ENCODE results near the gene VAPA.

VAPA gene

DNA sequence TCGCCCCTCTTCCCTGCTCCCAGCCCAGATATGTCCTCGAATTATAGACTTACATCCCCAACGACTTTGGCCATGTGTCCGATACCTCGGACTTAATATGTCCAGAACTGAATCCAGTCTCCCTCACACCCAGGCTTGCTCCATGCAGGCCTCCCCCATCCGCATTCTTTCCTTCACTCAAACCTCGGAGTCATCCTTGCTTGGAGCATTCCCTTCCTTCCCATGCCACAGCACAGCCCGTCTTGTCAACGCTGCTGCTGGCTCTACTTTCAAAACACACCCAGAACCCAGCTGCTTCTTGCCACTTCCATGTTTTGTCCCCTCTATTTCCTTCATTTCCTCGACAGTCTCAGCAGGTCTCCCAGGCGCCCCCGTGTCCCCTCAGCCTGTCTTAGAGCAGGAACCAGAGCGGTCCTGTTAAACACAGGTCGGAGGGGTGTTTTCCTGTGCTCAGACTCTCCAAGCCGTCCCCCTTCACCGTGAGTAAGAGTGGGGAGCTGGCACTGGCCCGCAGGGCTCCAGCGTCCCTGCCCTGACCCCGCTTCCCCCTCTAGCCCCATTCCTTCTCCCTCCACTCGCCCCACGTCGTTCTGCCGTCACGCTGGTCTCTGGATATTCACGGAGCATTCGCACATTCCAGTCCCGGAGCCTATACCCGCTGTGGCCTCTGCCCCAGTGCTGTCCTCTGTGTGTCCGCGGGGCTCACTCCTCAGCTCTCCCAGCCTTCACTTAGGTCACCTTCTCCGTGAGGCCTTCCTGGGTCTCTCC, 54.4 kb downstream of the VAPA start:
- H3K4me3 ChIP-seq (ENCODE audit: low read depth, low read length), result no peak overlapping the region
- DNase-seq (ENCODE audit: low read depth), result no peak
- TF ChIP-seq, protein P1, sequence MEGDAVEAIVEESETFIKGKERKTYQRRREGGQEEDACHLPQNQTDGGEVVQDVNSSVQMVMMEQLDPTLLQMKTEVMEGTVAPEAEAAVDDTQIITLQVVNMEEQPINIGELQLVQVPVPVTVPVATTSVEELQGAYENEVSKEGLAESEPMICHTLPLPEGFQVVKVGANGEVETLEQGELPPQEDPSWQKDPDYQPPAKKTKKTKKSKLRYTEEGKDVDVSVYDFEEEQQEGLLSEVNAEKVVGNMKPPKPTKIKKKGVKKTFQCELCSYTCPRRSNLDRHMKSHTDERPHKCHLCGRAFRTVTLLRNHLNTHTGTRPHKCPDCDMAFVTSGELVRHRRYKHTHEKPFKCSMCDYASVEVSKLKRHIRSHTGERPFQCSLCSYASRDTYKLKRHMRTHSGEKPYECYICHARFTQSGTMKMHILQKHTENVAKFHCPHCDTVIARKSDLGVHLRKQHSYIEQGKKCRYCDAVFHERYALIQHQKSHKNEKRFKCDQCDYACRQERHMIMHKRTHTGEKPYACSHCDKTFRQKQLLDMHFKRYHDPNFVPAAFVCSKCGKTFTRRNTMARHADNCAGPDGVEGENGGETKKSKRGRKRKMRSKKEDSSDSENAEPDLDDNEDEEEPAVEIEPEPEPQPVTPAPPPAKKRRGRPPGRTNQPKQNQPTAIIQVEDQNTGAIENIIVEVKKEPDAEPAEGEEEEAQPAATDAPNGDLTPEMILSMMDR (IDR thresholded peaks at IDR 0.05; ENCODE audit: low read depth, low read length), result no peak
- TF ChIP-seq POLR2A (IDR thresholded peaks at IDR 0.05; ENCODE audit: extremely low read depth, insufficient read length) (no peak), MYC (IDR thresholded peaks at IDR 0.05; ENCODE audit: low read depth, low read length) (no peak)
- TF ChIP-seq, protein P2, sequence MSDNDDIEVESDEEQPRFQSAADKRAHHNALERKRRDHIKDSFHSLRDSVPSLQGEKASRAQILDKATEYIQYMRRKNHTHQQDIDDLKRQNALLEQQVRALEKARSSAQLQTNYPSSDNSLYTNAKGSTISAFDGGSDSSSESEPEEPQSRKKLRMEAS (IDR thresholded peaks at IDR 0.05; ENCODE audit: low read depth, low read length), result no peak

DNA sequence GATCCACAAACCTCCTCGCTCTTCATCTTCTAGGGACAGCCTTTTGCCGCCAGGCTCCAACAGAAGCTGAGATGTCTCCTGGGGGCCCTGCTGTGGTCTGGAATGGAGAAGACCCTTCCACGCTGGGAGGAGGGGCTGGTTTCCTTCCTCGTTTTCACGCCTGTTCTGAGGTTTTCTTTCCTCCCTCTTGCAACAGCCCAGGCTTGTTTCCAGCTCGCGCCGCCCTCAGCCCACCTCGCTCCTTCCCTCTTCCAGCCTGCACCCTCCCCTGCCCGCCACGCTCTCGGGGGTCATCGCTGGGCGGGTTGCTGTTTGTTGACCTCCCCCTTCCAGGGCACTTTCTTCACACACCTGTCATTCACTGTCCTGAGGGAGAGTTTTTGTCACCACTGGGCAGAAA, 55.4 kb downstream of the VAPA start:
- DNase-seq (ENCODE audit: low read depth), result peak; percentile 65
- no peak overlapping the region for H3K4me3 ChIP-seq (ENCODE audit: low read depth, low read length)
- TF ChIP-seq MYC (IDR thresholded peaks at IDR 0.05; ENCODE audit: low read depth, low read length), result no peak
- TF ChIP-seq, protein P1 (IDR thresholded peaks at IDR 0.05; ENCODE audit: low read depth, low read length), result no peak
- TF ChIP-seq, protein P2 (IDR thresholded peaks at IDR 0.05; ENCODE audit: low read depth, low read length), result no peak

DNA sequence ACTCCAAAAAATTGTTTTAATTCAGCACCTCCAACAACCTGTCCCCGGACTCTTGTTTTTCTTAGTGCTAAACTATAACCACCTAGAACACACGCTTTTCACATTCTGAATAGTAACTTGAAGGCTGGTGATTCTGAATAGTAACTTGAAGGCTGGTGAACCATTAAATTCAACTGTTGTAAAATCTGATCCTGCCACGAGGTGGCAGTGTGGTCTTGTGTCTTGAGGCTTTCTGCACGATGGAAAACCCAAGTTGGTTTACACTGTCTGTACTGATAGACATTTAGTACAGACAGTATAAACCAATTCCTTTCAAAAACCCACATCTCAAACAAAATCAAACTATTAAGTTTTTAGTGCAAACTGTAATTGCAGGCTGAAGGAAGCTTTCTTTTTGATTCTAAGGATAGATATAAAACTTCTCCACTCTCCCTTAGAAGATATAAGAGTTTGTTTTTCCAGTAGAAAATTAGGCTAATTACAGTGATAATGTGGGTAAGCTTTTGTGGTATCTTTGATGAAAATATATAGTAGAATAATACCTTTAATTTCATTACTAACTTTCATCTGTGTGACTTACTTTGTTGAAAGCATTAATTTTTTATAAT, 57.6 kb downstream of the VAPA start:
- TF ChIP-seq POLR2A (IDR thresholded peaks at IDR 0.05; ENCODE audit: extremely low read depth, insufficient read length) (no peak), MYC (IDR thresholded peaks at IDR 0.05; ENCODE audit: low read depth, low read length) (no peak)
- TF ChIP-seq, protein P1 (IDR thresholded peaks at IDR 0.05; ENCODE audit: low read depth, low read length), result peak; percentile 37
- TF ChIP-seq, protein P2 (IDR thresholded peaks at IDR 0.05; ENCODE audit: low read depth, low read length), result peak; percentile 70
- H3K4me3 ChIP-seq (ENCODE audit: low read depth, low read length), result no peak overlapping the region
- DNase-seq (ENCODE audit: low read depth), result peak; percentile 83

DNA sequence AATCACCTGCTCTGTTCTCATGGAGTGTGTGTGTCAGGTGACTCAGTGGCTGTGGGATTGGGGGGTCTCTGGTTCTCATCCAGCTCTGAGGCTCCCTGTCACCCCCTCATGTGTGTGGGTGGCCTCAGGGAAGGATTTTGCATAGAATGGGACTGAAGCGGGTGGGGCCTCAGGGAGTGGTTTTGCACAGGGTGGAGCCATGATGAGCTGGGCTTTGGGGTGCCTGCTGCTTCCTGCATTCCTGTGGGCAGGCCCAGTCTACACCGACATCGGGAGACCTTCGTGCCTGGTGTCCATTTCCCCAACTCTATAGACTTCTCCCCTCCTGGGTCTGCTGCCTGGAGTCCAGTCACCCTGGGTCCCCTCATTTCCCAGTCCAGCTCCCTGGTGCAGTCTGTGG, 59.7 kb downstream of the VAPA start:
- H3K4me3 ChIP-seq (ENCODE audit: low read depth, low read length), result no peak overlapping the region
- TF ChIP-seq MYC (IDR thresholded peaks at IDR 0.05; ENCODE audit: low read depth, low read length) (no peak), POLR2A (IDR thresholded peaks at IDR 0.05; ENCODE audit: extremely low read depth, insufficient read length) (no peak)
- TF ChIP-seq, protein P2 (IDR thresholded peaks at IDR 0.05; ENCODE audit: low read depth, low read length), result no peak
- TF ChIP-seq, protein P1 (IDR thresholded peaks at IDR 0.05; ENCODE audit: low read depth, low read length), result no peak
- DNase-seq (ENCODE audit: low read depth), result no peak

DNA sequence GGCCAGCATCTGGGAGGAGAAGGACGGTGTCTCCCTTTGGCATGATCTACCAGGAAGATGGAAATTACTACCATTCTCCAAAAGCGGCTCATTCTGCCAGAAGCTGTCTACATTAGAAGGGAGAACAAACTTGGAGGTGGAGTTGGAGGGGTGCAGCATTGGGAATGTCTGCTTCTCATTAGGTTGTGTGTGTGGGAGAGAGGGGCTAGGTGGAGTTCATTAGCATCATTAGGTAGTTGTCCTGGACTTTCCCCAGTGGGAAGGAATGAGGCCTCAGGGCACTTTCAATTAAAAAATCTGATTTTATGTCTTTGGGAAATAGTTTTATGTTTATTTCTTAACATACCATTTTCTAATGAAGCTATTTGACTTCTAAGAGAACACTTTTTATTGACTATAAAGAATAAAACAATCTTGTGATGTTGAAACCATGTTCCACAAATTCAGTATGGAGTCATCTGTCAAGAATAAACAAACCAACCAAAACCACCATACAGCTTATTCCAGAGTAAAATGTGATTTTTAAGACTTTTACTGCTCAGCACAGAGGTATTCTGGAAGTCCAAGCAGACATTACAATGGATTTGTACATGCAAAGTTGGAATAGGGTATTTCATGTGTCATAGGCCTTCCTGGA, 60.6 kb downstream of the VAPA start:
- TF ChIP-seq, protein P1 (IDR thresholded peaks at IDR 0.05; ENCODE audit: low read depth, low read length), result no peak
- no peak for TF ChIP-seq MYC (IDR thresholded peaks at IDR 0.05; ENCODE audit: low read depth, low read length)
- TF ChIP-seq, protein P2 (IDR thresholded peaks at IDR 0.05; ENCODE audit: low read depth, low read length), result no peak
- H3K4me3 ChIP-seq (ENCODE audit: low read depth, low read length), result no peak overlapping the region
- DNase-seq (ENCODE audit: low read depth), result no peak

Data from NB4 (cell line).